GM10266 (cell line): ENCODE results near the gene CAVIN4.

Experiments
- DNase-seq: peaks from one replicate; pipeline ENCODE4 v3.0.0; 2012; ENCODE audit errors: extremely low spot score
- CTCF ChIP-seq: IDR thresholded peaks from 2 replicates; pipeline ENCODE4 v1.5.1; 2012; ENCODE audit warnings: mild to moderate bottlenecking, low read depth; ENCODE audit not compliant: control insufficient read depth, insufficient read depth; ENCODE audit errors: missing control alignments

CAVIN4 gene

GRCh38 chr9:100600521-100601079 lies 22.7 kb downstream of the CAVIN4 start:
- DNase-seq = no peak
- no peak for TF ChIP-seq CTCF

- TF ChIP-seq CTCF = peak; percentile 81
- peak; percentile 53 for DNase-seq
Measured at GRCh38 chr9:100601216-100601615, 23.3 kb downstream of the CAVIN4 start.

DNA sequence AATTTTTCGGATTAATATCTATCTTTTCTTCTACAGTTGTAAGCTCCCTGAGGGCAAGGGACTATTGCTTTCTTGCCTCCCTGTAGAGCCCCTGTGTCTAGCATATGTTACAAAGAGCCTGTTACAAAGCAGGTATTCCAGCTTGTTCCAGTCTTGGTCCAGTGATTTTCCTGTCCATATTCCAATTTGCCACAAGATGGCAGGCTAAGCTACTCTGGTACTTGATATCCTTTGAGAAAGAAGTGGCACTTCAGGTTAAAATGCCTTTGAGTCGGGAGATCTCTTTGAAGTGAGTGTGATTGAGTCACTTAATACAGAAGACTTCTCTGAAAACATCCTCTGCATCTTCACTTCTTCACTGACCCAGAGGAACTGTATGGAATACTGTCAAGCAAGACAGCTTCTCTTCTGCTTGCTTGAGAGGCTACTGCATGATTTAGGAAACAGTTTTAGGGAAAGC lies 24.5 kb downstream of the CAVIN4 start:
- peak; percentile 22 for DNase-seq
- peak; percentile 37 for TF ChIP-seq CTCF

GRCh38 chr9:100605405-100605804 lies 27.5 kb downstream of the CAVIN4 start:
- no peak for DNase-seq
- TF ChIP-seq CTCF = no peak

DNA sequence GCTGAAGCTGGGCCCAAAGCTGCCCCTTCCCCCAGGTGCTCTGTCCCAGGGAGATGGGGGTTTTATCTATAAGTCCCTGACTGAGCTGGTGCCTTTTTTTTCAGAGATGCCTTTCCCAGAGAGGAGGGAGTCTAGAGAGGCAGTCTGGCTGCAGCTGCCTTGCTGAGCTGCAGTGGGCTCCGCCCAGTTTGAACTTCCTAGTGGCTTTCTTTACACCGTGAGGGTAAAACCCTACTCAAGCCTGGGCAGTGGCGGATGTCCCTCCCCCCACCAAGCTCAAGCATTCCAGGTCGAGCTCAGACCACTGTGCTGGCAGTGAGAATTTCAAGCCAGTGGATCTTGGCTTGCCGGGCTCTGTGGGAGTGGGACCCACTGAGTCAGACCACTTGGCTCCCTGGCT lies 41.3 kb downstream of the CAVIN4 start:
- DNase-seq = no peak

GRCh38 chr9:100619665-100620064 lies 41.8 kb downstream of the CAVIN4 start:
- TF ChIP-seq CTCF = no peak
- DNase-seq = no peak

More for the DNA sequence above, 41.3 kb downstream of the CAVIN4 start:
- no peak for TF ChIP-seq CTCF

- TF ChIP-seq CTCF = no peak
- no peak for DNase-seq
Measured at GRCh38 chr9:100623969-100624368, 46.1 kb downstream of the CAVIN4 start.
